ENCODE measurements around the gene CDIPT. TPM values are rescaled to one million over a fixed set of nuclear protein-coding genes. Genes with fewer than 3 reads are reported as not detected.

CDIPT gene
- polyA plus RNA-seq, 1 donor from 2014 or later = 95.6 TPM

- H3F3A ChIP-seq (ENCODE audit: insufficient read depth, low read length, poor library complexity, severe bottlenecking) = no peaks in the 10 kb centered on the region
- peak overlapping the region; percentile 98 for H3K9ac ChIP-seq (ENCODE audit: low read length)
- no peaks in the 10 kb centered on the region for H4K20me1 ChIP-seq (ENCODE audit: insufficient read depth)
- no peaks in the 10 kb centered on the region for H3K9me2 ChIP-seq (ENCODE audit: insufficient read depth, low read length)
- H3K4me2 ChIP-seq (ENCODE audit: low read length) = no peak overlapping the region
- H3K36me3 ChIP-seq (ENCODE audit: insufficient read depth, low read length) = no peaks in the 10 kb centered on the region
- no peak overlapping the region for H3K27ac ChIP-seq (ENCODE audit: low read length)
- TF ChIP-seq EP300 (conservative IDR thresholded peaks at IDR 0.05; ENCODE audit: poor library complexity, severe bottlenecking) (no peak), POLR2AphosphoS5 (IDR thresholded peaks at IDR 0.05) (no peak), RAD21 (conservative IDR thresholded peaks at IDR 0.05) (no peak), SMC3 (conservative IDR thresholded peaks at IDR 0.05; ENCODE audit: poor library complexity) (no peak), TAF1 (IDR thresholded peaks at IDR 0.05; ENCODE audit: low read depth) (no peak), EZH2 (IDR thresholded peaks at IDR 0.05; ENCODE audit: borderline replicate concordance, insufficient read depth, low read length, poor library complexity, severe bottlenecking) (no peak), MXI1 (conservative IDR thresholded peaks at IDR 0.05; ENCODE audit: poor library complexity, severe bottlenecking) (no peak)
- TF ChIP-seq, protein P1, sequence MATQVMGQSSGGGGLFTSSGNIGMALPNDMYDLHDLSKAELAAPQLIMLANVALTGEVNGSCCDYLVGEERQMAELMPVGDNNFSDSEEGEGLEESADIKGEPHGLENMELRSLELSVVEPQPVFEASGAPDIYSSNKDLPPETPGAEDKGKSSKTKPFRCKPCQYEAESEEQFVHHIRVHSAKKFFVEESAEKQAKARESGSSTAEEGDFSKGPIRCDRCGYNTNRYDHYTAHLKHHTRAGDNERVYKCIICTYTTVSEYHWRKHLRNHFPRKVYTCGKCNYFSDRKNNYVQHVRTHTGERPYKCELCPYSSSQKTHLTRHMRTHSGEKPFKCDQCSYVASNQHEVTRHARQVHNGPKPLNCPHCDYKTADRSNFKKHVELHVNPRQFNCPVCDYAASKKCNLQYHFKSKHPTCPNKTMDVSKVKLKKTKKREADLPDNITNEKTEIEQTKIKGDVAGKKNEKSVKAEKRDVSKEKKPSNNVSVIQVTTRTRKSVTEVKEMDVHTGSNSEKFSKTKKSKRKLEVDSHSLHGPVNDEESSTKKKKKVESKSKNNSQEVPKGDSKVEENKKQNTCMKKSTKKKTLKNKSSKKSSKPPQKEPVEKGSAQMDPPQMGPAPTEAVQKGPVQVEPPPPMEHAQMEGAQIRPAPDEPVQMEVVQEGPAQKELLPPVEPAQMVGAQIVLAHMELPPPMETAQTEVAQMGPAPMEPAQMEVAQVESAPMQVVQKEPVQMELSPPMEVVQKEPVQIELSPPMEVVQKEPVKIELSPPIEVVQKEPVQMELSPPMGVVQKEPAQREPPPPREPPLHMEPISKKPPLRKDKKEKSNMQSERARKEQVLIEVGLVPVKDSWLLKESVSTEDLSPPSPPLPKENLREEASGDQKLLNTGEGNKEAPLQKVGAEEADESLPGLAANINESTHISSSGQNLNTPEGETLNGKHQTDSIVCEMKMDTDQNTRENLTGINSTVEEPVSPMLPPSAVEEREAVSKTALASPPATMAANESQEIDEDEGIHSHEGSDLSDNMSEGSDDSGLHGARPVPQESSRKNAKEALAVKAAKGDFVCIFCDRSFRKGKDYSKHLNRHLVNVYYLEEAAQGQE (IDR thresholded peaks at IDR 0.05; ENCODE audit: borderline replicate concordance) = no peak
- TF ChIP-seq, protein P2, sequence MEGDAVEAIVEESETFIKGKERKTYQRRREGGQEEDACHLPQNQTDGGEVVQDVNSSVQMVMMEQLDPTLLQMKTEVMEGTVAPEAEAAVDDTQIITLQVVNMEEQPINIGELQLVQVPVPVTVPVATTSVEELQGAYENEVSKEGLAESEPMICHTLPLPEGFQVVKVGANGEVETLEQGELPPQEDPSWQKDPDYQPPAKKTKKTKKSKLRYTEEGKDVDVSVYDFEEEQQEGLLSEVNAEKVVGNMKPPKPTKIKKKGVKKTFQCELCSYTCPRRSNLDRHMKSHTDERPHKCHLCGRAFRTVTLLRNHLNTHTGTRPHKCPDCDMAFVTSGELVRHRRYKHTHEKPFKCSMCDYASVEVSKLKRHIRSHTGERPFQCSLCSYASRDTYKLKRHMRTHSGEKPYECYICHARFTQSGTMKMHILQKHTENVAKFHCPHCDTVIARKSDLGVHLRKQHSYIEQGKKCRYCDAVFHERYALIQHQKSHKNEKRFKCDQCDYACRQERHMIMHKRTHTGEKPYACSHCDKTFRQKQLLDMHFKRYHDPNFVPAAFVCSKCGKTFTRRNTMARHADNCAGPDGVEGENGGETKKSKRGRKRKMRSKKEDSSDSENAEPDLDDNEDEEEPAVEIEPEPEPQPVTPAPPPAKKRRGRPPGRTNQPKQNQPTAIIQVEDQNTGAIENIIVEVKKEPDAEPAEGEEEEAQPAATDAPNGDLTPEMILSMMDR (IDR thresholded peaks at IDR 0.05; ENCODE audit: poor library complexity, severe bottlenecking) = no peak
- H3K9me3 ChIP-seq (ENCODE audit: low read length) = no peaks in the 10 kb centered on the region
- H3K79me2 ChIP-seq (replicated peaks; ENCODE audit: insufficient read depth, low read length) = peaks cover 19% of the 10 kb centered on the region
- H2AFZ ChIP-seq (ENCODE audit: low read depth, low read length) = no peak overlapping the region
- peak overlapping the region; percentile 75 for H3K4me3 ChIP-seq (ENCODE audit: low read length)
- H3K27me3 ChIP-seq (ENCODE audit: insufficient read depth, low read depth, low read length) = no peaks in the 10 kb centered on the region
Measured at GRCh38 chr16:29896841-29897240, 33.8 kb upstream of the CDIPT start.

DNA sequence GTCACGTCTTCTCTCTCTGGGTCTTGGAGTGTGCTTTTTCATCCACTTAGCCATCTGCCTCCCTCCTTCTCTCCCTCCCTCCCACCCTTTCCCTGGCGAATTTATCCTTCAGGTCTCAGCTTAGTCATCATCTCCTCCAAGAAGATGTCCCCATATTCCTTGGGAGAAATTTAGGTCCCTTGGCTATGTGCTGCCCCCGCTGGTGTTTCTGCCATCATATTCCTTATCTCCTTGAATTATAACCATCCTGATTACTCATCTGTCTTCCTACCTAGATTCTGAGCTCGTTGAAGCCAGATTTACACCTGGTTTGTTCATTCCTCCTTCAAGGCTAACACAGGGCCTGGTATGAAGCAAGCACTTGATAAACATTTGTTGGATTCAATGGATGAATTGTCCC, 31.3 kb upstream of the CDIPT start:
- H4K20me1 ChIP-seq (ENCODE audit: insufficient read depth) = no peaks in the 10 kb centered on the region
- no peaks in the 10 kb centered on the region for H3K9me2 ChIP-seq (ENCODE audit: insufficient read depth, low read length)
- H3K79me2 ChIP-seq (replicated peaks; ENCODE audit: insufficient read depth, low read length) = peaks cover 18% of the 10 kb centered on the region
- no peak overlapping the region for H3K4me2 ChIP-seq (ENCODE audit: low read length)
- H3K9me3 ChIP-seq (ENCODE audit: low read length) = no peaks in the 10 kb centered on the region
- H3K4me3 ChIP-seq (ENCODE audit: low read length) = no peak overlapping the region
- no peak overlapping the region for H2AFZ ChIP-seq (ENCODE audit: low read depth, low read length)
- no peaks in the 10 kb centered on the region for H3F3A ChIP-seq (ENCODE audit: insufficient read depth, low read length, poor library complexity, severe bottlenecking)
- TF ChIP-seq POLR2AphosphoS5 (IDR thresholded peaks at IDR 0.05) (no peak), SMC3 (conservative IDR thresholded peaks at IDR 0.05; ENCODE audit: poor library complexity) (no peak), TAF1 (IDR thresholded peaks at IDR 0.05; ENCODE audit: low read depth) (no peak), RAD21 (conservative IDR thresholded peaks at IDR 0.05) (no peak), MXI1 (conservative IDR thresholded peaks at IDR 0.05; ENCODE audit: poor library complexity, severe bottlenecking) (no peak), EP300 (conservative IDR thresholded peaks at IDR 0.05; ENCODE audit: poor library complexity, severe bottlenecking) (no peak), EZH2 (IDR thresholded peaks at IDR 0.05; ENCODE audit: borderline replicate concordance, insufficient read depth, low read length, poor library complexity, severe bottlenecking) (no peak)
- TF ChIP-seq, protein P1 (IDR thresholded peaks at IDR 0.05; ENCODE audit: borderline replicate concordance) = no peak
- TF ChIP-seq, protein P2 (IDR thresholded peaks at IDR 0.05; ENCODE audit: poor library complexity, severe bottlenecking) = no peak
- H3K36me3 ChIP-seq (ENCODE audit: insufficient read depth, low read length) = no peaks in the 10 kb centered on the region
- H3K9ac ChIP-seq (ENCODE audit: low read length) = no peak overlapping the region
- H3K27me3 ChIP-seq (ENCODE audit: insufficient read depth, low read depth, low read length) = no peaks in the 10 kb centered on the region
- H3K27ac ChIP-seq (ENCODE audit: low read length) = no peak overlapping the region
